GM10248 (cell line): ENCODE data around the gene MIEF2.
A peak's percentile ranks its signal among the peaks of the same experiment; 100 is the strongest.

Source experiments
- CTCF ChIA-PET: fragments of 300-600 bp; sonication (Branson Sonifier 250); formaldehyde crosslinking; extraction: SDS; loops from one replicate; lab custom pipeline; 2021; ENCODE audit warnings: antibody characterized with exemption; lab: Yijun Ruan, JAX
- POLR2A ChIA-PET: fragments of 350-650 bp; sonication (Branson Sonifier 250); formaldehyde crosslinking; extraction: SDS; loops from one replicate; lab custom pipeline; 2020; ENCODE audit warnings: antibody characterized with exemption; lab: Yijun Ruan, JAX
- DNase-seq: peaks from one replicate; pipeline ENCODE4 v3.0.0; 2012; ENCODE audit errors: extremely low spot score
- CTCF ChIP-seq: IDR thresholded peaks from 2 replicates; pipeline ENCODE4 v1.5.1; 2012; ENCODE audit warnings: mild to moderate bottlenecking, low read depth; ENCODE audit errors: extremely low read depth, missing control alignments, control extremely low read depth

The MIEF2 gene

GRCh38 chr17:18257982-18258355 is 2.5 kb upstream of the MIEF2 start:
- no peak for TF ChIP-seq CTCF
- ChIA-PET POLR2A (no interaction called here), CTCF (interaction anchor here (1.4 to 1.7 kb wide), 2 partner anchors 15 to 34 kb away, joined by 4 read pairs; no protein-coding TSS in a partner anchor)
- peak; percentile 73 for DNase-seq

DNA sequence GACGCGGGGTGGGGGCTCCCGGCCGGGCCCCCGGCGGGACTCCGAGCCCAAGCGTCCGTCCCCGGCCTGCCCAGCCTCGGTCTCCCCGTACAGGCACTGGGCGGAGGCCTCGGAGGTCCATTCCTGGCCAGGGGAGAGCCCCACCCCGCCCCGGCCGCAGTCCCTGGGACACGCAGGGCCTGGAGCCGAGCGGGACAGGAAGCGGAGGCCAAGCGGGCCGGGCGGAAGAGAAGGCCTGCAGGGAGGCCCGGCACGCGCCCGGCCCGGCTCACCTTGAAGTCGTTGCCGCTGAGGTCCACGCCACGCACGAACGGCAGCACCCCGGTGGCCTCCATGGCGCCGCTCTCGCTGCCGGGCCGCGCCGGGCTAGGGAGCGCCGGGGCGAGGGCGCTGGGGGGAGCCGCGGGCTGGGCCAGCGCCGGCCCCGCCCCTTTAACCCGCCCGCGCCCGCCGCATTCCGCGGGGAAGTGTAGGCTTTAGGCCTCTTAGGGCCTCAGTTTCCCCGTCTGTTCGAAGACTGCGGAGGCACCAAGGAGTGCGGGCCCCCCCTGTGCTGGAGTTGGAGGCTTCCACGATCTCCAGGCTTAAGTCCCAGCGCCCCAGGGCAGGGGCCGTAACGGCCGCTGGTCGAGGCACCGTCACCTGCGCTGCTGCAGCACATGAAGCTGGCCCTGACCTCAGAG is 2.0 kb upstream of the MIEF2 start, which contains the start of gene FLII:
FLII (minus strand) TSS at position 383 of the 683 bp plus-strand sequence; CDS start at position 335, 48 bp downstream.
- TF ChIP-seq CTCF, result no peak
- ChIA-PET POLR2A (no interaction called here), CTCF (interaction anchor here (1.2 to 1.7 kb wide), 2 partner anchors 10 to 41 kb away, joined by 4 to 7 read pairs; no protein-coding TSS in a partner anchor)
- DNase-seq, result peak; percentile 74

GRCh38 chr17:18259621-18260331 is 686 bp upstream of the MIEF2 start:
- ChIA-PET CTCF (interaction anchor here (1.1 to 2.0 kb wide), 5 partner anchors 12 to 42 kb away, joined by 3 to 7 read pairs (median 4); no protein-coding TSS in a partner anchor), POLR2A (no interaction called here)
- no peak for DNase-seq
- no peak for TF ChIP-seq CTCF

GRCh38 chr17:18261146-18261515 is 669 bp downstream of the MIEF2 start:
- peak; percentile 75 for DNase-seq
- no peak for TF ChIP-seq CTCF
- CTCF ChIA-PET, result interaction anchor here (1.6 to 6.1 kb wide), 3 partner anchors 10 to 13 kb away, joined by 4 to 27 read pairs (median 4); no protein-coding TSS in a partner anchor
- POLR2A ChIA-PET, result no interaction called here

DNA sequence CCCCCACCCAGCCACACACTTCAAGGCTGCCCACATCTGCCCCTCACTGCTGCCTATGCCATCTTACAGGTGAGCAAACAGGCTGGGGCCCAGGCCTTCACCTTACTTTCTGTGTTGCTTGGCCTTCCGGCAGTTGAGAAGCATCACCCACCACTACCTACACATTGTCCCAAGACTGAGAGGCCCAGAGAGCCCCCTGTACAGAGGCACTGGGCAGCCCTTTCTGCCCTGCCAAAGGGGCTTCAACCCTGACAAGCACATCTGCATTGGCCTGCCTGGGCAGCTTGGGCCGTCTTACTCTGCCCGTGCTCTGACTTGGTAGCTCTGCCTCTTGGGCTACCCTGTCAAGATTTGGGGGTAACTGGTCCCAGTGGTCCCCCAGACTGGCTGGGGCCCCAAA is 1.2 kb downstream of the MIEF2 start:
- ChIA-PET POLR2A (no interaction called here), CTCF (interaction anchor here (1.6 to 6.1 kb wide), 4 partner anchors 10 to 26 kb away, joined by 4 to 27 read pairs (median 4); no protein-coding TSS in a partner anchor)
- DNase-seq, result no peak
- TF ChIP-seq CTCF, result no peak

DNA sequence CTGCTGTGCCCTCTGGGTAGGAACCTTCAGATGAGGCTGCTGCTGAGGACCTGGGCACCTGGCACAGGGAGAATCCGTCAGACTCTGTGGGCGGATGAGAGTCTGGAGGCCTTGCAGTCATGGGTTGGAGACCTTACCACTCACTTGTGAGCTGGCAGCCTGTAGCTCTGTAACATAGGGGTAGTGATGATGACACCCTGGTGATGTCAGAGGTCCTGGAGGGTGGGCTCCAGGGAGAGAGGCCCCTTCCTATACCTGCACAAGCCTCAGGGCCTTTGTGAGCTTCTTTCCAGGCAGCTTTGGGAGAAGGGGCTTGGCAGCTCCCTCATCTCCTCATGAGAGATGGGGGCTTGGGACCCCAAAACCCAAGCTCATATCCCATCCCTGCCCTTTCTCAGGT is 1.6 kb downstream of the MIEF2 start:
- no peak for DNase-seq
- CTCF ChIA-PET, result interaction anchor here (1.4 to 6.1 kb wide), 3 partner anchors 10 to 26 kb away, joined by 4 to 27 read pairs (median 4); no protein-coding TSS in a partner anchor

More for the DNA sequence above, 1.6 kb downstream of the MIEF2 start:
- TF ChIP-seq CTCF, result no peak
- POLR2A ChIA-PET, result interaction anchor here (0.7 kb wide), 1 partner anchor 67 kb away, joined by 3 read pairs; no protein-coding TSS in a partner anchor
